OCI-LY1 (cell line): Measurements from ENCODE around the gene GDE1.

Source experiments
- H2AFZ ChIP-seq: fragments of 200-600 bp; sonication (generic), shearing (Covaris generic); 2 replicates; pipeline ENCODE4 v1.6.0; 2014; ENCODE audit warnings: antibody characterized with exemption, mild to moderate bottlenecking, low read length
- H3F3A ChIP-seq: fragments of 200-600 bp; sonication (generic), shearing (Covaris generic); 2 replicates; pipeline ENCODE4 v1.6.0; 2014; ENCODE audit warnings: mild to moderate bottlenecking, antibody characterized with exemption, low read length, moderate library complexity; ENCODE audit not compliant: insufficient read depth
- H3K27ac ChIP-seq: fragments of 200-600 bp; sonication (generic); 2 replicates; pipeline ENCODE4 v1.5.1; 2014; ENCODE audit warnings: low read length, mixed run types, mild to moderate bottlenecking, low read depth; ENCODE audit not compliant: poor library complexity, severe bottlenecking
- H3K27me3 ChIP-seq: fragments of 200-600 bp; sonication (generic); 2 replicates; pipeline ENCODE4 v1.6.0; 2014; ENCODE audit warnings: antibody characterized with exemption, mild to moderate bottlenecking, low read length, moderate library complexity; ENCODE audit not compliant: insufficient read depth
- H3K36me3 ChIP-seq: fragments of 200-600 bp; sonication (generic); 2 replicates; pipeline ENCODE4 v1.6.1; 2014; ENCODE audit warnings: mild to moderate bottlenecking, antibody characterized with exemption, low read length, moderate library complexity, mixed read lengths; ENCODE audit not compliant: insufficient read depth
- H3K4me1 ChIP-seq: fragments of 200-600 bp; sonication (generic); 2 replicates; pipeline ENCODE4 v1.5.1; 2014; ENCODE audit warnings: mild to moderate bottlenecking, low read length, moderate library complexity; ENCODE audit not compliant: insufficient read depth, severe bottlenecking
- H3K4me2 ChIP-seq: fragments of 200-600 bp; sonication (generic), shearing (Covaris generic); 2 replicates; pipeline ENCODE4 v1.6.1; 2014; ENCODE audit warnings: low read length
- H3K4me3 ChIP-seq: fragments of 200-600 bp; sonication (generic); 2 replicates; pipeline ENCODE4 v1.5.1; 2014; ENCODE audit warnings: low read length, low read depth, mild to moderate bottlenecking, mixed read lengths; ENCODE audit not compliant: poor library complexity, severe bottlenecking
- H3K79me2 ChIP-seq: fragments of 200-600 bp; shearing (Covaris generic); 2 replicates; pipeline ENCODE4 v1.6.1; 2016; ENCODE audit warnings: mixed run types, low read length, mixed read lengths; ENCODE audit not compliant: insufficient read depth
- H3K9ac ChIP-seq: fragments of 200-600 bp; sonication (generic), shearing (Covaris generic); 2 replicates; pipeline ENCODE4 v1.6.1; 2014; ENCODE audit warnings: mild to moderate bottlenecking, low read length, mixed read lengths
- H3K9me2 ChIP-seq: fragments of 200-600 bp; sonication (generic), shearing (Covaris generic); 2 replicates; pipeline ENCODE4 v1.6.1; 2014; ENCODE audit warnings: low read depth, mild to moderate bottlenecking, low read length, mixed read lengths
- H3K9me3 ChIP-seq: fragments of 200-600 bp; shearing (Covaris generic); 2 replicates; pipeline ENCODE4 v1.6.1; 2014; ENCODE audit warnings: low read length, mixed read lengths
- H4K20me1 ChIP-seq: fragments of 200-600 bp; sonication (generic), shearing (Covaris generic); 2 replicates; pipeline ENCODE4 v1.6.0; 2016; ENCODE audit warnings: mild to moderate bottlenecking, low read length; ENCODE audit not compliant: insufficient read depth
- EZH2 ChIP-seq: fragments of 200-600 bp; sonication (generic), shearing (Covaris generic); IDR thresholded peaks from 2 replicates; pipeline ENCODE4 v1.8.0; 2017; ENCODE audit warnings: borderline replicate concordance, mixed run types, mild to moderate bottlenecking, antibody characterized with exemption, low read length, moderate library complexity, mixed read lengths
- TF ChIP-seq, protein P1 (sequence below): fragments of 200-600 bp; sonication (generic), shearing (Covaris generic); IDR thresholded peaks from 2 replicates; pipeline ENCODE4 v1.5.1; 2017; ENCODE audit warnings: mild to moderate bottlenecking, antibody characterized with exemption, low read length, moderate library complexity, mixed read lengths

The GDE1 gene

DNA sequence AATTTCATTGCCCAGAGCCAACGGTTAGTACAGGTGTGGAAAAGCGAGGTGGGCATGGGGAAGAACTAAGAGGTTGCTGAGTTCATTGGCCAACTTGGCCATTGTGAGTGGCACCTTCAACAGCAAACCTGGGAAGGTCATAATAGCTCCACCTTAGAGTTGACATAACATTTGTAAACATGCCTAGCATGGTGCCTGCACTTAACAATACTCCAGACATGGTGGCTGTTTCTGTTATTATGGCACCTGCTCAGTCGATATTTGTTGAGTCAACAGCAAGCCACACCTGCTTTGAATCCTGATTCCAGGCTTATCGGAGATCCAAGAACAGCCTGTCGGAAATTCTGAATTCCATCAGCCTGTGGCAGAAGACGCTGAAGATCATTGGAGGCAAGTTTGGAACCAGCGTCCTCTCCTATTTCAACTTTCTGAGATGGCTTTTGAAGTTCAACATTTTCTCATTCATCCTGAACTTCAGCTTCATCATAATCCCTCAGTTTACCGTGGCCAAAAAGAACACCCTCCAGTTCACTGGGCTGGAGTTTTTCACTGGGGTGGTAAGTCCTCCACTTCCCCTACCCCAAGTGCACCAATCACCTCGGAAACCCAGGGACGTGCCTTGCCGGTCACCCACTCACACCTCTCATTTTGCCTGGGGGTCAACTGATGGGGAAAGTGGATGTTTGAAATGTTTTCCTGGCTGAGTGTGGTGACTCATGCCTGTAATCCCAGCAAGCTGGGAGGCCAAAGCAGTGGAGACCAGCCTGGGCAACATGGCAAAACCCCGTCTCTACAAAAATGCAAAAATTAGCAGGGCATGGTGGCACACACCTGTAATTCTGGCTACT, 58.2 kb downstream of the GDE1 start:
- no peaks in the 10 kb centered on the region for H3F3A ChIP-seq
- H3K27me3 ChIP-seq = no peaks in the 10 kb centered on the region
- H3K4me3 ChIP-seq = no peak overlapping the region
- no peak overlapping the region for H3K4me2 ChIP-seq
- H2AFZ ChIP-seq = no peak overlapping the region
- H3K27ac ChIP-seq = no peak overlapping the region
- no peaks in the 10 kb centered on the region for H3K9me2 ChIP-seq
- H3K36me3 ChIP-seq = no peaks in the 10 kb centered on the region
- H3K4me1 ChIP-seq = no peaks in the 10 kb centered on the region
- H3K79me2 ChIP-seq = no peaks in the 10 kb centered on the region
- TF ChIP-seq, protein P1, sequence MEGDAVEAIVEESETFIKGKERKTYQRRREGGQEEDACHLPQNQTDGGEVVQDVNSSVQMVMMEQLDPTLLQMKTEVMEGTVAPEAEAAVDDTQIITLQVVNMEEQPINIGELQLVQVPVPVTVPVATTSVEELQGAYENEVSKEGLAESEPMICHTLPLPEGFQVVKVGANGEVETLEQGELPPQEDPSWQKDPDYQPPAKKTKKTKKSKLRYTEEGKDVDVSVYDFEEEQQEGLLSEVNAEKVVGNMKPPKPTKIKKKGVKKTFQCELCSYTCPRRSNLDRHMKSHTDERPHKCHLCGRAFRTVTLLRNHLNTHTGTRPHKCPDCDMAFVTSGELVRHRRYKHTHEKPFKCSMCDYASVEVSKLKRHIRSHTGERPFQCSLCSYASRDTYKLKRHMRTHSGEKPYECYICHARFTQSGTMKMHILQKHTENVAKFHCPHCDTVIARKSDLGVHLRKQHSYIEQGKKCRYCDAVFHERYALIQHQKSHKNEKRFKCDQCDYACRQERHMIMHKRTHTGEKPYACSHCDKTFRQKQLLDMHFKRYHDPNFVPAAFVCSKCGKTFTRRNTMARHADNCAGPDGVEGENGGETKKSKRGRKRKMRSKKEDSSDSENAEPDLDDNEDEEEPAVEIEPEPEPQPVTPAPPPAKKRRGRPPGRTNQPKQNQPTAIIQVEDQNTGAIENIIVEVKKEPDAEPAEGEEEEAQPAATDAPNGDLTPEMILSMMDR = no peak
- no peaks in the 10 kb centered on the region for H4K20me1 ChIP-seq
- no peaks in the 10 kb centered on the region for H3K9me3 ChIP-seq
- no peak overlapping the region for H3K9ac ChIP-seq

DNA sequence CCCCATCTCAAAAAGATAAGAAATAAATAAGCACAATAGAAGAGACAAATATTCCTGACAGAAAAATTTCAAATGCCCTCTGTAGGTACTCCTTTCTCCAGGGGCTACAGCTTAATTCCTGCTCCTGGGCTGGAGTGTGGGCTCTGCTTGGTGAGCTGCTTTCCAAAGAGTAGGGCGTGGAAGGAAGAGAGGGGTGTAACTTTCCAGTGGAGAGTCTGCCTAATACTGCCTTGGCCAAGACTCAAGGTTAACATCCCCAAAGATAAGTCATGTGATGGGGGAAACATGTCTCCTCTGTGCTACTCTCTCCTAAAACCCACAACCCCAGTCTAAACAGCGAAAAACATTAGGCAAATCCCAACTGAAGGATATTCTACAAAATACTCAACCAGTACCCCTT, 61.5 kb downstream of the GDE1 start:
- no peaks in the 10 kb centered on the region for H3K9me2 ChIP-seq
- no peak overlapping the region for H2AFZ ChIP-seq
- H3K4me1 ChIP-seq = no peaks in the 10 kb centered on the region
- TF ChIP-seq EZH2 = no peak
- no peaks in the 10 kb centered on the region for H3K27me3 ChIP-seq
- no peaks in the 10 kb centered on the region for H3K9me3 ChIP-seq
- no peaks in the 10 kb centered on the region for H3K36me3 ChIP-seq
- H4K20me1 ChIP-seq = no peaks in the 10 kb centered on the region
- no peaks in the 10 kb centered on the region for H3F3A ChIP-seq
- H3K27ac ChIP-seq = no peak overlapping the region
- H3K4me3 ChIP-seq = no peak overlapping the region
- H3K79me2 ChIP-seq = no peaks in the 10 kb centered on the region
- H3K9ac ChIP-seq = no peak overlapping the region
- H3K4me2 ChIP-seq = no peak overlapping the region

DNA sequence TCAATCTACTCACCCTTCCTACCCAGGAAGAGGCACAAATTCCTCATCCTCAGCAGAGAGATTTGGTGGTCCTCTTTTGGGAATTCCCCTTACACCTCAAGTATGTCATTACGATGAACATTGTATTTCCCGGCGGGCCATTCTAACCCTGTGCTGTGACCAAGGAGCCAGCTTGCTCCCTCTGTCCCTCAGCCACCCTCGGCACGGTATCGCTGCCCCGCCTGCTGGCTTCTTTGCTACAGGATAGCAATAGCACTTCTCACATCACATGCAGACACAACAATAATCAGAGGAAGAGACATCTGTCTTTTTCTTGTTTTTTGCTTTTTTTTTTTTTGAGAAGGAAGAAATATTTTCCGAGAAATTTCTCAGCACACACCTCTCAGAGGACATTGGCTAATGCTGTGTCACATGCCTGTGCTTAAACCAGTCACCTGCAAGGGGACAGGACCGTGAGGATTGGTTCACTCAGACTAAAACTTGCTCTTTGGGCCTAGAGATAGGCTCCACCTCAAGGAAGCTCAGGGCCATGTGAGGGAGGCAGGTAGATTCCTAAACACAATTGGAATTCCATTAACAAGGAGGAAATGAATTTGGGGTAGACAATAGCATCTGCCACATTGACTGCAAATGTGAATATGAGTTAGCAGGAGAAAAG, 63.0 kb downstream of the GDE1 start:
- H2AFZ ChIP-seq = no peak overlapping the region
- no peak overlapping the region for H3K27ac ChIP-seq
- TF ChIP-seq, protein P1 = no peak
- TF ChIP-seq EZH2 = no peak
- no peaks in the 10 kb centered on the region for H3K4me1 ChIP-seq
- no peaks in the 10 kb centered on the region for H3K36me3 ChIP-seq
- H3K9me3 ChIP-seq = no peaks in the 10 kb centered on the region
- no peaks in the 10 kb centered on the region for H3K79me2 ChIP-seq
- no peaks in the 10 kb centered on the region for H3F3A ChIP-seq
- H3K9me2 ChIP-seq = no peaks in the 10 kb centered on the region
- no peaks in the 10 kb centered on the region for H3K27me3 ChIP-seq
- H3K9ac ChIP-seq = no peak overlapping the region
- no peaks in the 10 kb centered on the region for H4K20me1 ChIP-seq
- no peak overlapping the region for H3K4me2 ChIP-seq
- no peak overlapping the region for H3K4me3 ChIP-seq
